Transverse colon (tissue), 4 donors: ENCODE measurements around the gene LATS2. TPM values are rescaled to one million over a fixed set of nuclear protein-coding genes. Genes with fewer than 3 reads are reported as not detected.
"Not testable (repeated sequence)": the region's sequence is repeated elsewhere in the genome, so short reads cannot be mapped to it uniquely, and the experiment has no call there.

Experiments used
- DNase-seq: peaks from one replicate; pipeline ENCODE4 v3.0.0-alpha.2; 2019
- H3K27ac ChIP-seq, 4 donors: fragments of 200-600 bp; sonication (generic); 2 replicates each; pipeline ENCODE4 v1.5.1; 2016 to 2018; ENCODE audit warnings: inconsistent platforms in 4 of 4
- H3K27me3 ChIP-seq: fragments of 200-600 bp; sonication (generic); 2 replicates; pipeline ENCODE4 v1.5.1; 2017; ENCODE audit warnings: inconsistent platforms
- H3K36me3 ChIP-seq, 4 donors: fragments of 200-600 bp; sonication (generic); 2 replicates each; pipeline ENCODE4 v1.5.1; 2017 to 2019; ENCODE audit warnings: inconsistent platforms in 4 of 4
- H3K4me1 ChIP-seq, 4 donors: fragments of 200-600 bp; sonication (generic); 2 replicates each; pipeline ENCODE4 v1.5.1; 2017 to 2020; ENCODE audit warnings: inconsistent platforms in 4 of 4
- H3K4me3 ChIP-seq, 4 donors: fragments of 200-600 bp; sonication (generic); 1 replicate in 1 of 4; 2 replicates in 3 of 4; pipeline versions ENCODE4 v1.5.1 to v1.6.1; 2017 to 2019; ENCODE audit warnings: inconsistent platforms in 4 of 4
- H3K9me3 ChIP-seq, 2 donors: fragments of 200-600 bp; sonication (generic); 2 replicates each; pipeline ENCODE4 v1.5.1; 2017 to 2019; ENCODE audit warnings: inconsistent platforms in 2 of 2
- EP300 ChIP-seq: sonication (generic); formaldehyde crosslinking; IDR thresholded peaks from one replicate; pipeline ENCODE4 v1.6.1; 2017; ENCODE audit warnings: antibody characterized with exemption, low read depth
- POLR2A ChIP-seq: fragments of 450-650 bp; IDR thresholded peaks from one replicate; pipeline ENCODE4 v1.6.1; 2016; ENCODE audit warnings: antibody characterized with exemption, mild to moderate bottlenecking, moderate library complexity
- POLR2AphosphoS5 ChIP-seq, 3 donors: sonication (generic); formaldehyde crosslinking; IDR thresholded peaks; one replicate each; pipeline ENCODE4 v1.6.1; 2016; ENCODE audit warnings: antibody characterized with exemption in 3 of 3
- WGBS, 2 donors: methylation state at CpG; one replicate each; pipeline ENCODE4 v1.1.5; 2018; ENCODE audit warnings: low coverage in 1 of 2; 5-methylcytosine and 5-hydroxymethylcytosine counted together
- in situ Hi-C, 4 donors: fragments of 200-750 bp; cut with MboI; loops; one replicate each; pipeline versions ENCODE4 v1.15.0 to v1.15.1; 2017; ENCODE audit warnings: low sequenced_read_pairs in 3 of 4, low pct_ligation_motif_present in 1 of 4, low pct_unique_long_range_greater_than_20kb in 1 of 4
- intact Hi-C: fragments of 100-400 bp; cut with DNase I; formaldehyde crosslinking; loops from one replicate; pipeline ENCODE4 v1.15.1; 2023; ENCODE audit warnings: low total_unique reads
- small RNA-seq, 4 donors: library from RNA; depleted of rRNA; stranded (forward); fragments of <200 nt; gene quantifications; one replicate each; pipeline ENCODE3, GENCODE V24; 2016
- total RNA-seq, 4 donors: library from RNA; depleted of rRNA; stranded (reverse); fragments of >200 nt; gene quantifications; one replicate each; pipeline ENCODE4 v1.1.0, GENCODE V29; 2016
- TF ChIP-seq, protein P1 (sequence below), 5 experiments: fragments of 200-600 bp in 3 of 5; fragments of 450-650 bp in 2 of 5; sonication (generic) in 3 of 5; IDR thresholded peaks; 1 replicate in 2 of 5; 2 replicates in 3 of 5; pipeline ENCODE4 v1.5.1; 2016 to 2017; ENCODE audit warnings: antibody characterized with exemption in 5 of 5, inconsistent platforms in 3 of 5, mild to moderate bottlenecking in 2 of 5, moderate library complexity in 1 of 5

LATS2 gene
- total RNA-seq, 4 donors from 2014 or later, result 8.9 to 15.7 (median 12.5) TPM

DNA sequence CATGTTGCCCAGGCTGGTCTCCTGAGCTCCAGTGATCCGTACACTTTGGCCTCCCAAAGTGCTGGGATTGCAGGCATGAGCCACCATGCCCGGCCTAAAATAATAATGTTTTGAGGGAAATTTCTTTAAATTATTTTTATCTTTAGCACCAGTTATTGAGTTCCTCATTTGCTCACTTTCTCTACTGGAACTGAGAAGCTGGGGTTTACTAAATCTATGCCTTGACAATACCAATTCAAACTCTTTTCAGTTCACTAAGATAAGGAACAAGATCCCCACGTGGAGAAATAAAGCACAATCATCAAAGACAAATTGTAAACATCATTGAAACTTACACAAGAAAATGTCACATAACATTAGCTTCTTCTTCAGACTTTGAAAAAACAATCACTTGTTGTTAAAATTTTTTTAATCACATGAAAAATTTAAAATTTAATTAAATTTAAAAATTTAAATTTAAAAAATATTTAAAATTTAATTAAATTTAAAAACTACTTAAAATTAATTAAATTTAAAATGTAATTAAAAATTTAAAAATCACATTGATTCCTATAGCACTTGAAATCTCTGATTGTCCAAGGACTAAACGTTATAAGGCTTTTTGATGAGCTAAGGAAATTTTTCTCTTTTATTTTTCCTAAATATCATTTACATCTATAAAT is 133.7 kb downstream of the LATS2 start:
- TF ChIP-seq EP300 (no peak), POLR2A (no peak), POLR2AphosphoS5 (IDR thresholded peaks at IDR 0.05) (no peak)
- TF ChIP-seq, protein P1, sequence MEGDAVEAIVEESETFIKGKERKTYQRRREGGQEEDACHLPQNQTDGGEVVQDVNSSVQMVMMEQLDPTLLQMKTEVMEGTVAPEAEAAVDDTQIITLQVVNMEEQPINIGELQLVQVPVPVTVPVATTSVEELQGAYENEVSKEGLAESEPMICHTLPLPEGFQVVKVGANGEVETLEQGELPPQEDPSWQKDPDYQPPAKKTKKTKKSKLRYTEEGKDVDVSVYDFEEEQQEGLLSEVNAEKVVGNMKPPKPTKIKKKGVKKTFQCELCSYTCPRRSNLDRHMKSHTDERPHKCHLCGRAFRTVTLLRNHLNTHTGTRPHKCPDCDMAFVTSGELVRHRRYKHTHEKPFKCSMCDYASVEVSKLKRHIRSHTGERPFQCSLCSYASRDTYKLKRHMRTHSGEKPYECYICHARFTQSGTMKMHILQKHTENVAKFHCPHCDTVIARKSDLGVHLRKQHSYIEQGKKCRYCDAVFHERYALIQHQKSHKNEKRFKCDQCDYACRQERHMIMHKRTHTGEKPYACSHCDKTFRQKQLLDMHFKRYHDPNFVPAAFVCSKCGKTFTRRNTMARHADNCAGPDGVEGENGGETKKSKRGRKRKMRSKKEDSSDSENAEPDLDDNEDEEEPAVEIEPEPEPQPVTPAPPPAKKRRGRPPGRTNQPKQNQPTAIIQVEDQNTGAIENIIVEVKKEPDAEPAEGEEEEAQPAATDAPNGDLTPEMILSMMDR (IDR thresholded peaks at IDR 0.05), result no peak
- Histone ChIP-seq H3K9me3 (no peaks in the 10 kb centered on the region), H3K36me3 (no peaks in the 10 kb centered on the region), H3K4me1 (no peaks in the 10 kb centered on the region), H3K27ac (no peak overlapping the region), H3K27me3 (no peaks in the 10 kb centered on the region), H3K4me3 (no peak overlapping the region)
- 64 to 76% methylated on average over 3 to 4 of the region's 4 CpGs for WGBS, 2 donors
- in situ Hi-C loops, result loop anchor here in 3 of 4 donors (10.0 to 25.0 kb wide), 7 partner anchors 213 to 743 kb away; partner anchors contain the start of gene GJB2 (in 1 of the 3)
- intact Hi-C loops, result no loop called here
- no peak for DNase-seq

DNA sequence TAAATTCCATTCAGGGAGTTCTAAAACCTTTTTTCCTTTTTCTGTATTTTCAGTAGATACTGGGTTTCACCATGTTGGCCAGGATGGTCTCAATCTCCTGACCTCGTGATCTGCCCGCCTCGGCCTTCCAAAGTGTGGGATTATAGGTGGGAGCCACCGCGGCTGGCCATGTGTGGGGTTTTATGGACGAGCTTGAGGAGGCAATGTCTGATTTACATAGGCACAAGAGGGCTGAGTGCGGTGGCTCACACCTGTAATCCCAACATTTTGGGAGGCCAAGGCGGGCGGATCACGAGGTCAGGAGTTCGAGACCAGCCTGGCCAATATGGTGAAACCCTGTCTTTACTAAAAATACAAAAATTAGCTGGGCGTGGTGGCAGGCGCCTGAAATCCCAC is 136.0 kb downstream of the LATS2 start:
- H3K9me3 ChIP-seq, H3K4me3 ChIP-seq, H3K27ac ChIP-seq, intact Hi-C loops, H3K27me3 ChIP-seq, DNase-seq, H3K36me3 ChIP-seq, H3K4me1 ChIP-seq: not testable (repeated sequence)
- in situ Hi-C loops, result loop anchor here in 3 of 4 donors (10.0 to 25.0 kb wide), 7 partner anchors 211 to 741 kb away; partner anchors contain the start of gene GJB2 (in 1 of the 3)
- WGBS, 2 donors, result 51 to 84% methylated on average over 6 to 13 of the region's 13 CpGs

DNA sequence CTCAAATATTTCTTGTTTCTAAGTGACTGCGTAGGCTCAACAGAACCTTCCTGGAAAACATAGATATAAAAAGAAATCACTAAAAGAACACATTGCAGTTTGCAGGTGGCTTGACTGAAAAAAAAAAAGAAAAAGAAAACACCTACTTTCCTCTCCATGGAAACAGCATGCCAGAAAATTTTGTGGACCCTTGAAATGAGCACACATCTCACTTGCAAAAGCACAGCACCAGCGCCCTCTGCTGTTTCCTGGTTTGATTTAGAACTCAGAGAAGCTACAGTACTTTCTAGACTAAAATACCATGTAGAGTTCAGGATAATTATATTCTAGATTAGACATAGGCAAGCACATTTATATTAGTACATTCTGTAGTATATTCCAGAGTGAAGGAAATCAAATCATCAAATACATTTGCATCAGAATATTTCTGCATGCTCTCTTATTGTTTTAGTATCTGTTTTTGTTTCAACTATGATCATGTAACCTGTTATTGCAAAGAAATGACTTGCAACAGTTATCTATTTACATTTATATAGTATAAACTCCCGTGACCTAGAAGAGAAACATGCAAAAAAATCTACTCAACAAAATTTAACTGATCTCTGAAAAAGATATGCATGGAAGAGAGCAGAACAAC is 136.5 kb downstream of the LATS2 start:
- no peaks in the 10 kb centered on the region for H3K9me3 ChIP-seq
- H3K27ac ChIP-seq, result no peak overlapping the region
- H3K36me3 ChIP-seq, result no peaks in the 10 kb centered on the region
- TF ChIP-seq, protein P1 (IDR thresholded peaks at IDR 0.05), result peak; percentile 48 to 72 (median 72)
- no peak for TF ChIP-seq POLR2A
- no peaks in the 10 kb centered on the region for H3K4me1 ChIP-seq
- peak; percentile 79 for DNase-seq
- no peak overlapping the region for H3K4me3 ChIP-seq
- intact Hi-C loops, result loop anchor here (5.0 kb wide), 2 partner anchors 213 to 428 kb away; no protein-coding TSS in a partner anchor
- H3K27me3 ChIP-seq, result no peaks in the 10 kb centered on the region
- in situ Hi-C loops, result loop anchor here (10.0 to 25.0 kb wide), 9 partner anchors 210 to 740 kb away; partner anchors contain the start of genes GJB2 (in 2 of the 4) and IL17D (in 2 of the 4)
- WGBS, 2 donors, result 29 to 37% methylated on average over 3 of the region's 3 CpGs

DNA sequence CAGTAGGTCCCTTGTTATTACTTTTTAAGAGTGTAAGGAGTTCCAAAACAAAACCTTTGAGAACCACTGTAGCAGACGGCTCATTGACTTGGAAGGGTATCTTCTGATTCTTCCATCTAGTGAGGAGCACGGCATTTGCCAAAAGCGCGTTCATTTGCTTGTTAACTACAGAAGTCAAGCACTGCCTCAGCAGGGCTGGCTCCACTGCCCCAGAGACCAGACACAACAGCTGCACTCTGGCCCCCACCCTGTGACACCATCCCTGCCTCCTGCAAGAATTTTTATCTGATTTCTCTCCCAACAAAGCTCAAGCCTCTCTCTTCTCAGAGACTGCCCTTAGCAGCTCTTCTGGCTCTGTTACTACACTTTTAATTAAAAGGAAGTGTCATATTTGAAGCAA is 138.1 kb downstream of the LATS2 start:
- DNase-seq, result no peak
- TF ChIP-seq EP300 (no peak), POLR2A (no peak), POLR2AphosphoS5 (IDR thresholded peaks at IDR 0.05) (no peak)
- TF ChIP-seq, protein P1 (IDR thresholded peaks at IDR 0.05), result no peak
- intact Hi-C loops, result loop anchor here (5.0 kb wide), 2 partner anchors 211 to 426 kb away; no protein-coding TSS in a partner anchor
- Histone ChIP-seq H3K4me1 (no peaks in the 10 kb centered on the region), H3K4me3 (no peak overlapping the region), H3K27ac (no peak overlapping the region), H3K36me3 (no peaks in the 10 kb centered on the region), H3K9me3 (no peaks in the 10 kb centered on the region), H3K27me3 (no peaks in the 10 kb centered on the region)
- in situ Hi-C loops, result loop anchor here (10.0 to 25.0 kb wide), 7 partner anchors 208 to 738 kb away; partner anchors contain the start of genes IL17D (in 2 of the 4) and GJB2 (in 1 of the 4)
- 83 to 92% methylated on average over 2 to 4 of the region's 4 CpGs for WGBS, 2 donors

Small RNAs within 50 kb of the gene (small RNA-seq; reads per million reads assigned to genes)
- gene PPIAP27 (0 reads per million in 4 donors), gene RNU4-9P (0 reads per million in 4 donors)

Other genes with a start within 250 kb of the LATS2 start
- 10 to 100 TPM; 11.7 to 25.2 (median 13.3) TPM for gene XPO4, start 158.8 kb downstream of the LATS2 start, total RNA-seq
- gene SAP18, start 78.5 kb upstream of the LATS2 start, total RNA-seq, result 10 to 100 TPM; 24.1 to 53.5 (median 36.2) TPM
- gene SKA3, start 115.0 kb upstream of the LATS2 start, total RNA-seq, result 1 to 10 TPM in 2 of 4 donors, under 1 TPM in 1, not detected in 1; 1.00 to 1.6 (median 1.6) TPM
- gene MRPL57, start 115.1 kb upstream of the LATS2 start, total RNA-seq, result 10 to 100 TPM; 27.0 to 59.7 (median 39.2) TPM